Measurements from ENCODE around the gene CPEB3.
"Not testable (repeated sequence)": the region's sequence is repeated elsewhere in the genome, so short reads cannot be mapped to it uniquely, and the experiment has no call there.

CPEB3 gene

DNA sequence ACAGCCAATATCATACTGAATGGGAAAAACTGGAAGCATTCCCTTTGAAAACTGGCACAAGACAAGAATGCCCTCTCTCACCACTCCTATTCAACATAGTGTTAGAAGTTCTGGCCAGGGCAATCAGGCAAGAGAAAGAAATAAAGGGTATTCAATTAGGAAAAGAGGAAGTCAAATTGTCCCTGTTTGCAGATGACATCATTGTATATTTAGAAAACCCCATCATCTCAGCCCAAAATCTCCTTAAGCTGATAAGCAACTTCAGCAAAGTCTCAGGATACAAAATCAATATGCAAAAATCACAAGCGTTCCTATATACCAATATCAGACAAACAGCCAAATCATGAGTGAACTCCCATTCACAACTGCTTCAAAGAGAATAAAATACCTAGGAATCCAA is 156.8 kb downstream of the CPEB3 start:
- DNase-seq, result not testable (repeated sequence)

DNA sequence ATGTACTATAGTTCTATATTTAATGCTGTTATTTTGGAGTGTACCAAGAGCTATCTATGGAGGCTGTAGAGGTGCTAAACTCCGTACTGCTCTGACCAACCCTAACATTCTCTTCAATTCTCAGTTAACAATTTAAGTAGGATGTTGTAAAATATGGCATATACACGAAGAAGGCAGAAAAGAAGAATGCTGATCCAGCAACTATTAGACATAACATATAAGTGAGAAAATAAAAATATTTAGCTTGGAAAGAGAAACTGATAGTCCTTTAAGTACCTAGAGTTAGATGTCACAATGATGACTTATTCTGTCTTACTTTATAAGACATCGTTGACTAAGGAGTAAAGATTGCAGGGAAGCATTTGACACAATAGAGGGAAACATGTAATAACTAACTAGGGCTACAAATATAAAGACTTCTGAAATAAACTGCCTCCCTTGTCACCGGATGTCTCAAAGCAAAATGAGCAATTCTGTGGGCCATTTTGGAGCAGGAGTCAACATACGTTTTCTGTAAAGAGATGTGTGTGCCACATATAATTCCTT is 159.5 kb downstream of the CPEB3 start:
- no peak for DNase-seq

GRCh38 chr10:92130622-92131274 is 160.1 kb downstream of the CPEB3 start:
- DNase-seq, result no peak

DNA sequence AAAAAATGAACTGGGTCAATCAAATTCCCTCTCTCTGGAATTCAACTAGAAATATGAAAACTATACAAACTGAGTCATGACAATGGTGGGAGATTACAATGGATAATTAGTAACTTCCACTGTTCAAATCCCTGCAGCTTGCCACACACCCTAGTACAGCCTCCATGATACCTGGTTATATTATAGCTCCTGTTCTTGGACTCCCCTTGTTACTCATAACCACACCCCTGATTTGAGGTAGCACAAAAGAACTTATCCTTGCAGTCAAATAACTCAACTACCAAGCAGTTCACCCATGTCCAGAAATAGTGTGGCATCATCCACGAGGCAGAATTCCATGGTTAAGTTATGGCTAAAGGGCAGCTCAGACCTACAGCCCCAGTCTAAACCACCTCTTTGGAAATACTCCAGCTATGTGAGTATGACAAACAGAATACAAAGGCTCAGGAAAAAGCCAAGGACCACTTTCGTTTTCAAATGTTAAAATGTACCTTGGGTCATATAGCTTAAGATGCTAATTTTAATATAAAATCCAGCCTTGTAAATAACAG is 164.7 kb downstream of the CPEB3 start:
- no peak for DNase-seq

DNA sequence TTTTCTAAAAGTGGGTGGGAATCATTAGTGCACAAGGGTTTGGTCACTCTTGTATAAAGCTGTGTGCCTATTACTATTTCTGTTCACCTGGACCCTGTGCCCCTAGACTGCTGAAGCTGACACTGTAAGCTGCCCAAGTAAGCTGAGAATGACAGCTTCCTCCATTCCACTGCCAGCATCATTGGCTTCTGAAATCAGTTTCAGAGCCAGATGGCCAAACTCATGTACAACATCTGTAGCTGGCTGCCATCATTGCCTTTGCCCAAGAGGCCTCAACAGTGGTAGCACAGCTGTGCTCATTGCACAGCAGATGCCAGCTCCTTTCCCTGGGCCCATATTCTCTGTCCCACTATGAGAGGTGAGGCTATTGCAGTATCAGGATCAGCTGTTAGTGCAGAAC is 165.7 kb downstream of the CPEB3 start:
- DNase-seq, result no peak

DNA sequence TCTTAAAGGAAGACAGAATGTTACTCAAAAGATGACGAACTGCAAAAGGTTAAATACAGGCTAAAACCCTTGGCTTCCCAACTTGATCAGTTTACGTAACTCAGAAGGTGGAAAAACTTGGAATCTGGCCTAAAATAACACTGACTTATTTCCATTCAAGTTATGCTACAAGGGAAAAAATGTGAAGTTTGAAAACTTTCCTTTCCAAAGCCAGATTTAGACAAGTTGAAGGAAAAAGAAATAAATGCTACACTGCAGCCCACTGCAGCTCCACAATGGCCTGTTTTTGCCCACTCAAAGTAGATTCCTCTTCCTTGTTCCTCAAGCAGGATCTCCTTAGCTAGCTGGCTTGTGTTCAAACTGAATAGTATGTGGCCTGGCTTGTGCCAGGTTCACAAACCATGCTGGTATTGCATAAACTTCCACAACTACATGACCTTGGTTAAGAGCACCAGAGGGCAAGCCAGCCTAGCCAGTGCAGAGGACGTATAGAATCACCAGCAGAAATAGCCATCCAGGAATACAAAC is 166.2 kb downstream of the CPEB3 start:
- no peak for DNase-seq

- no peak for DNase-seq
Measured at GRCh38 chr10:92124020-92124419, 166.9 kb downstream of the CPEB3 start.

GRCh38 chr10:92122941-92123450 is 167.9 kb downstream of the CPEB3 start:
- no peak for DNase-seq

GRCh38 chr10:92121686-92122492 is 169.0 kb downstream of the CPEB3 start:
- DNase-seq, result no peak

DNA sequence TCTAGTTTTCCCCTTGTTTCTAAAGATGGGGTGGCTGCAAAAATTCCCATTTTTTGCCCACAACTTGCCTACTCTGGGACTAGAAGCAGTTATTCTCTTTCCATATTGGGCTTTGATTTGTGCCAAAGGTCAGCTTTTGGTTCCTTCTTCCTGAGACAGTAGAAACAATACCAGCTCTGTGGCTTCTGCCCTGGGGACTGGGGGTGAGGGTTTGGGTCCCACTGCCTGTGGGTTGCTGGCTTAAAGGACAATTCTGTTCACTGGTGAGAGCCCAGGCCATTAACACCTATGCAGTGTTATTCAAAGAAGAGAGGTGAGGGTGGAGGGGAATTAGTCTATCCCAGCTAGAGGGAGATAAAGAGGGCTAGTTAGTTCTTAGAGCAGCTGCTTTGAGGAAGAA is 171.5 kb downstream of the CPEB3 start:
- no peak for DNase-seq

GRCh38 chr10:92114917-92115316 is 176.0 kb downstream of the CPEB3 start:
- not testable (repeated sequence) for DNase-seq

GRCh38 chr10:92113911-92114600 is 176.8 kb downstream of the CPEB3 start:
- no peak for DNase-seq

DNA sequence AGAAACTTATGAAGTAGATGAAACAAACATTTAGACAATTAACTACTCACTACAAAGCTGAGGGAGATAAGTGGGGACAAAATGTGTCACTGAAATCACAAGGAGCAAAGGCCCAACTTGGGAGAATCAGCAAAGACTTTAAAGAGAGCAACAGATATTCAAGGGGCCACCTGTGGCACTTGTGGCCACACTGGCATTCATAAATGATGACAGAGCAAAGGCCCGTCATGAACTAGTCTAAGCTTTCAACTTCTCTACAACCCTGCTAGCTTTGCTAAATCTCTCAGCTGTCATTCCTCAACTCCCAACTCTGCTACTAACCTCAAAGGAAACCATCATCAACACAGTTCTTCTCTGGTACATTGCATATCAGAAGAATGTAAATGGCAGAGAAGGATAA is 178.4 kb downstream of the CPEB3 start:
- no peak for DNase-seq

DNA sequence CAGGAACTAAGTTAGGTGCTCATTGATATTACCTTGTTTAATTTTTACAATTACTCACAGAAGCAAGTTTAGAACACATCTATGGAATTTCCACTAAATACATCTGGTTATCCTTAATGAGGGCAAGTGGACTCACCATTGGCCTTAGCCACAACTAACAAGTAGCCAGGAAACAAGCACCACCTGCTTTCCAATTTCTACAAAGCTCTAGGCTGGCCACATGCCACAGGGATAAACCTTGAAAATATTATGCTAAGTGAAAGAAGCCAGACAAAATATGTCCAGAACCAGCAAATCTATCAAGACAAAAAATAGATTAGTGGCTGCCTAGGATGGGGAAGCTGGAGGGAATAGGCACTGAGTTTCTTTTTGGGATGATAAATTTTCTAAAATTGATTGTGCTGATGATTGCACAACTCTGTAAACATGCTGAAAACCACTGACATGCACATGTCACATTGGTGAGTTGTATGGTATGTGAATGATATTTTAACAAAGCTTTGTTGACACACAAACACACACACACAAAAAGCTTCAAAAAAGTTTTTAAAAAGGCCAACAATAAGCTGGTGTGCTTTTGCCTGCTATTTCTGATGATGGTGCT is 179.4 kb downstream of the CPEB3 start:
- DNase-seq, result no peak

- DNase-seq, result no peak
Measured at GRCh38 chr10:92110039-92110794, 180.7 kb downstream of the CPEB3 start.

GRCh38 chr10:92108747-92109146 is 182.1 kb downstream of the CPEB3 start:
- no peak for DNase-seq

DNA sequence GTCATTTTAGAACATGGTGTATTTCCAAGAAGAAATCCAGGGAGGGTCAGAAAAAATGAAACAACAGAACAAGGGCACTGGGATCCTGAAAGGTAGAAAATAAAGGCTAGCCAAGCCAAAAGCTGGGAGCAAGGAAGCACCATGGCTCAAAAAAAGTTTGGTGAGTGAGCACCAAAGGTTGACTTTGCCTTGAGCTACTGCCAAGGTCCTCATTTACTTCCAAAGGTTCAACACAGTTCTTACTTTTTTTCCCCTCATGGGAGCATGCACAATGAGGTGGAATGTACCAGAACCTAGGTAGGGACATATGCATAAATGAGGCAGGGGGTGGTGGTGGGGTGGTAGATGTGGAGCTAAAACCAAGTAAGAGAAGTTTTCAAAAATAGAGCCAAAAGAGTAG is 182.8 kb downstream of the CPEB3 start:
- no peak for DNase-seq

GRCh38 chr10:92103376-92104090 is 187.3 kb downstream of the CPEB3 start:
- no peak for DNase-seq

DNA sequence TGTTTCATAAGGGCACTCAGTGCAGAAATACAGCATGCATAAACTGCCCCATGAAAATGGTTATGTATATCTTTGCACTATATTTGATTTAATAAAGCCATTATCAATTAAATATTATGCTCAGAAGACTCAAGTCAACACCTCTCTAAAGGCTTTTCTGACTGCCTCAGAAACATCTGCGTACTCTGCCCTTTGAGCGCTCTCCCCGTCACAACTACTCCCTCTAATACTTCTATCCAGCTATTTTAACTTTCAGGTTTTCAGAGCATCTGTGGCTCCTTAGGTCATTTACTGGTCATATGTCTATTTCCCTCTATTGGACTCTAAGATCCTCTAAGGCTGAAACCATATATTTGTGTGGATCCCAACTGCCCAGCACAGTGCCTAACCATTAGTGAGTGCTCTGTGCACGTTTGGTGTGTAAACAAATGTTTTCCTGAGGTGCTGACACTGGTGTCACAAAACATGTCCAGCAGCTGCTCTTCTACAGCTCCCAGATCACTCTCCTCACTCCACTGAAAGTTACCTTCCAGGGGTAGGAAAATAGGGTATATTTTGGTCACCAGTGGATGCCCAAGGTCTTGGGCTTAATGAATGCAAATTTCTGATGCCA is 188.2 kb downstream of the CPEB3 start:
- DNase-seq, result no peak

GRCh38 chr10:92094960-92095359 is 195.9 kb downstream of the CPEB3 start:
- DNase-seq, result no peak

GRCh38 chr10:92091965-92092364 is 198.9 kb downstream of the CPEB3 start:
- no peak for DNase-seq
